Stimulated activated CD8-positive, alpha-beta memory T cell treated with anti-CD3 and anti-CD28 coated beads, Interleukin-12 subunit alpha, Interleukin-12 subunit beta, amount 100 ng/mL, for 24 hours (primary cell): ENCODE results near the gene UHMK1.
"Not testable (repeated sequence)": the region's sequence is repeated elsewhere in the genome, so short reads cannot be mapped to it uniquely, and the experiment has no call there.

Experiments used
- DNase-seq: peaks from one replicate; pipeline ENCODE4 v3.0.0-alpha.2; 2020; ENCODE audit errors: extremely low read depth

UHMK1 gene

DNA sequence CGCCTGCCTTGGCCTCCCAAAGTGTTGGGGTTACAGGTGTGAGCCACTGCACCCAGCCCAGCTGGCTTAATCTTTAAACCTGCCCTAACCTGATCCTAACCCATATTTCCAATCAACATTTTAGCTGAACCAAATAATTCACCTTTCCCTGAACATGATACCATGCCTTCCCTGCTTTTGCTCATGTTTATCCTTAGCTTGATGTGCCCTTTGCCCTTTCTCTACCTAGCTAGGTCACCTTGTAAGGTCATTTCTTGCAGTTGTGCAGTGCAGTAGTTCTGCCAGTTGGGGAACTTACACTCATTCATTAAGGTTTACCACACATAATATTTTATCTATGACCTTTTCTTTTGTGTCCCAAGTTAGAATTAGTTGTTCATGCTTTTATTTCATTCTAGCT lies 69.3 kb downstream of the UHMK1 start:
- no peak for DNase-seq

DNA sequence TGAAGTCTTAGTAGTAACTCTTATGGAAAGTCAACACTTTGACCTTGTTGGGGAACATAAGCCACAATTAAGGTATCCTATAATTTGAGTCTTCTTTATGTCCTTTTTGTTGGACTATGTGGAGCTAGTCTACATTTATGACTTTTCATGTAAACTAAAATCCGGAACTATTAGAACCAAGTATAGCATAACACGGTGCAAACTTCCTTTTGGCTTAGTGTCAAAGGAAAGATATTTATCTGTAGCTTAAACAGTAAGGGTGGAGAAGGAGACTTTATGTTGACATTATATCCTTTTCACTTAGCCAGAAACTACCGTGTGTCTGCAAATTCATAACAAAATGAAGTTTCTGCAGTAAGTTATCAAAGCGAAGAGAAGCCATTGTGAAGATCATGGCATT lies 71.2 kb downstream of the UHMK1 start:
- no peak for DNase-seq

DNA sequence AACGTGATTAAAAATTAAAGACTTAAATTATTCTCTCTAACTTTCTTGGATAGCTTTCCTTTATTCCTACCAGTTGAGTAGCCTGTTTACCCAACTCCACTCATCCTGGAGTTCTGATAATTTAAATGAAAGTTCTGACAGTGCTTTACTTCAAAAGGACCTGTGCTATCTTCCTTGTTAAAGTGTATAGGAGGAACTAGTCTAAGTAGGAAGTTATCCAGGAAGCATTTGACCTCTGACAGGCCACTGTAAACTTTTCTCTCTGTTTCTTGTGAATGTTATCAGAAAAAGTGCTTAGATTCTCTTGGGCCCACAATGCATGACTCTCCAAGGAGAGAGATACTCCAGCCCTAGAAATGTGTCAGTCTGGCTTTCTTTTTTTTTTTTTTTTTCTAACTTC lies 73.1 kb downstream of the UHMK1 start:
- DNase-seq: no peak

DNA sequence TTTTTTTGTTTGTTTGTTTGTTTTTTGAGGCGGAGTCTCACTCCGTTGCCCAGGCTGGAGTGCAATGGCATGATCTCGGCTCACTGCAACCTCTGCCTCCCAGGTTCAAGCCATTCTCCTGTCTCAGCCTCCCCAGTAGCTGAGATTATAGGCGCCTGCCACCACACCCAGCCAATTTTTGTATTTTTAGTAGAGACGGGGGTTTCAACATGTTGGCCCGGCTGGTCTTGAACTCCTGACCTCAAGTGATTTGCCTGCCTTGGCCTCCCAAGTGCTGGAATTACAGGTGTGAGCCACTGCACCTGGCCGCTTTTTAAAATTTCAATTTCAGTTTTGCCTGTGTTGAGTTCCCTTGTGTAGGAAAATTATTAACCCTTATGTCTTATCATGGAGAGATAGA lies 73.5 kb downstream of the UHMK1 start:
- not testable (repeated sequence) for DNase-seq

DNA sequence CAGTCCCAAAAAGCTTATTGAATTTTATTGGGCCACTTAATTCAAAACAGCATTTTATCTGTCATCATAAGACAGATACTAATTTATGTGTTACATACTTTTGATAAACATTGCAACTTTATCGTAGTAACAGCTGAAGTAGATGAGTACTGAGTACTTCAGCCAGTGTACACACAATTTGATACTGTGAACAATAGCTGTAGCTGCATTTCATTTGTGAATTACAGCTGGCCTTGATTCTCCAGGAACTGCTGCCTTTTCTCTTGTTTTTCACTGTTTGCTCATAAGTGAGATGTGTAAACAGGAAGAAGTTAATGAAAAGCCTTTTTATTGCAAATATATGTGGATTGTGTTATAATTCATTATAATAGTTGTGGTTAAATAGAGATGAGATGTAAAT lies 74.1 kb downstream of the UHMK1 start:
- no peak for DNase-seq

DNA sequence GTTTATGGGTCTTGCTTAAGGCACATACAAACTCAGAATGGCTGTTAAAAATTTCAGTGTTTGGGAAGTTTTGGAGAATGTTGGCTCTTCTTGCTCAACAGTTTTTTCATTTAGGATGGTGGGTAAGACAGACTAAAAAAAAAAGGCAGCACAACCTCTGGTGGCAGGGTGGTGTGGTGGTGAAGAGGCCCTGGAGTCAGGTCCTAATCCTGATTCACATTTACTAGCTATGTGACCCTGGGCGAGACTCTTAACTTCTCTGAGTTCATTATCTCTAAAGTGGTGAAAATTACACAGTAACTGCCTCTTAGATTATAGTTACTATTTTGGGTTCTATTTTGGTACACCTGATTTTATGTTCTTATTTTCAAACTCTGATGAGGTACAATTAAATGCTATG lies 75.5 kb downstream of the UHMK1 start:
- DNase-seq: no peak

DNA sequence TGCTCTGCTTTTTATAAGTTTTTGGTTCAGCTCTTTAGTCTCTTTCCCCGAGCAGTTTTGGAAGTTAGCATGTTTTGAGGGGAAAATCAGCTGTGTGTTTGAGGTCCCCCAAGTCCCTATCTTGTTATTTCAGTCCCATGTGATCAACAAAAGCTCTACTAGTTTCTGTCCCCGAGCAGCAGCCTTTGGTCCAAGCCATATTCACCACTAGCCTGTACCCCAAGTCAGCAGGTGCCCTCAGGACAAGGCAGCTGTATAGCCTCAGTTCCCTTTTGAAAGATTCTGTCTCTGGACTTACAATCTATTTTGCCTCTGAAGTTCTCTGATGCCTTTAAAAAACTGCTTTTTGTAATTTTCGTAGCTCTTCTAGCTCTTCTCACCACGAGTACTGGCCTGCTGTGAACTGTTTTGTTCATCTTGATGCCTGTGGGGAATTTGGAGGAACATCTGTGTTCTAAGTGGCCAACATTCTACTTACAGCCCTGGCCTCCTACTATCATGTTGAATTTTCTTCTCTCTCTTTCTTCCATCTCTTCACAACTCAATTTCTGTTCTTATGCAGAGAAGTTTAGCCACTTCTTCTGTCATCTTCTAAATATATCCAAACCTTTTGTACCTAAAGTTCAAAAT lies 80.6 kb downstream of the UHMK1 start:
- no peak for DNase-seq

DNA sequence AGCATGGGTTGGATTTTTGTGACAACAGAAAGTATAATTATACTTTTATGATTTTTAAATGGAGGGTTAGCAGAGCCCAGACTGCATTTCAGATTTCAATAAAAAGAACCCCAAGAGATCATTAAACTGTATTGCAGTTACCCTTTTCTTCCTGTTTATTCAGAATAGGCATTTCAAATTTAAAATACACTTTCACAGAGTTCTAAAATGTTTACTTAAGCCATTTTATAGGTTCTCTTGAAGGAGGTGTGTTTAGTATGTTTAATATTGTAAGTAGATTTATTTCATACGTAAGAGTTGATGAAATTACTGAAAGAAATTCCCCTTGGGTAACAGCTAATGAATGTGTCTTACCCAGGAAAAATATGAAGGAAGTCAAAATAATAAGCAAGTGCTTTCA lies 81.3 kb downstream of the UHMK1 start:
- DNase-seq: no peak
